Fibroblast of lung (primary cell): ENCODE measurements around the gene CEP164.

Experiments used
- CTCF ChIP-seq, 2 donors: IDR thresholded peaks in 1 of 2; conservative IDR thresholded peaks in 1 of 2; 1 replicate in 1 of 2; 2 replicates in 1 of 2; pipeline ENCODE4 v1.5.1; 2011 to 2012; ENCODE audit warnings: low read length in 2 of 2, control low read depth in 1 of 2, inconsistent platforms in 1 of 2, low read depth in 1 of 2, mild to moderate bottlenecking in 1 of 2
- EZH2 ChIP-seq: IDR thresholded peaks from 2 replicates; pipeline ENCODE4 v1.5.1; 2012; ENCODE audit warnings: low read length, control low read depth, mild to moderate bottlenecking; ENCODE audit errors: missing control alignments

GRCh38 chr11:117414724-117415123 is 87.1 kb downstream of the CEP164 start:
- no peak for TF ChIP-seq CTCF (conservative IDR thresholded peaks at IDR 0.05 in 1 of 2, IDR thresholded peaks at IDR 0.05 in 1 of 2; ENCODE audit: low read depth in 1 of 2, low read length in 2 of 2)
- TF ChIP-seq EZH2 = no peak
